Measurements from ENCODE around the gene PAX9. TPM values are rescaled to one million over a fixed set of nuclear protein-coding genes. Genes with fewer than 3 reads are reported as not detected.

The PAX9 gene
- total RNA-seq, 5 donors from 2014 or later (not counting 1 experiment from before 2014, with no cell fraction given): 0.16 to 0.23 TPM; not detected in 3

DNA sequence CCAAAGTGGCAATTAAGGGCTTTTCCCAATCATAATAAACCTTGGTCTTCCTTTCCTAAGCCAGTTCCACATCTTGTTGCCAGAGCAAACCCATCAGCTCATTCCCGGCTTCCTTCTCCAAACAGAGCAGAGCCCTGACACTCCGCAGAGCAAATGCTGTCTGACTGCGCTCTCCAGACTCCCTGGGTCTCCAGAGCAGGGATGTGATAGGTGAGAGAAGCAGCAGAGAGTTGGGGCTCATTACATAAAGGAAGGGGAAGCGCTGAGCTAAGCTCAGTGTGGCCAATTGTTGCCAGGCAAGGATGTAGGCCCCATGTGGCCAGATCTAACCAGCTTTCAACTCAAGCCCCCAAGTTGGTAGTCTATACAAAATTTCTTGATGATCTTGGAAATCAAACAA, 36.2 kb upstream of the PAX9 start:
- Mint-ChIP-seq H3K27me3 (peaks cover 10 to 19% of the 10 kb centered on the region in 2 donors), H3K27ac (no peak overlapping the region), H3K4me3 (no peak overlapping the region), H3K36me3 (no peaks in the 10 kb centered on the region), H3K9me3 (peaks cover 3 to 8% (median 5%) of the 10 kb centered on the region in 3 donors), H3K4me1 (no peaks in the 10 kb centered on the region)
- ATAC-seq (replicated peaks in 1 of 4) (no peak), DNase-seq (no peak)
- Histone ChIP-seq H3K9me3 (no peaks in the 10 kb centered on the region), H3K36me3 (ENCODE audit: control insufficient read depth in 2 of 2, extremely low read depth in 1 of 2, insufficient read depth in 1 of 2, low read length in 1 of 2) (no peaks in the 10 kb centered on the region), H3K27me3 (replicated peaks in 1 of 2; ENCODE audit: control insufficient read depth in 2 of 2, extremely low read depth in 1 of 2, insufficient read depth in 2 of 2, low read length in 1 of 2) (peaks cover 2 to 4% of the 10 kb centered on the region in 2 experiments), H3K27ac (ENCODE audit: low read length) (no peak overlapping the region), H3K4me1 (ENCODE audit: control insufficient read depth in 1 of 2, extremely low read depth in 1 of 2, insufficient read depth in 2 of 2, low read length in 2 of 2) (no peaks in the 10 kb centered on the region), H3K4me3 (ENCODE audit: control insufficient read depth in 1 of 2, extremely low read depth in 1 of 2, low read length in 1 of 2) (no peak overlapping the region)
- CTCF ChIA-PET: no interaction called here
- 100% methylated on average over 1 of the region's 4 CpGs for WGBS (ENCODE audit: insufficient coverage)
- POLR2A ChIA-PET: interaction anchor here in 1 of 2 donors (0.5 kb wide), 1 partner anchor 82 kb away, joined by 6 read pairs; no protein-coding TSS in a partner anchor

DNA sequence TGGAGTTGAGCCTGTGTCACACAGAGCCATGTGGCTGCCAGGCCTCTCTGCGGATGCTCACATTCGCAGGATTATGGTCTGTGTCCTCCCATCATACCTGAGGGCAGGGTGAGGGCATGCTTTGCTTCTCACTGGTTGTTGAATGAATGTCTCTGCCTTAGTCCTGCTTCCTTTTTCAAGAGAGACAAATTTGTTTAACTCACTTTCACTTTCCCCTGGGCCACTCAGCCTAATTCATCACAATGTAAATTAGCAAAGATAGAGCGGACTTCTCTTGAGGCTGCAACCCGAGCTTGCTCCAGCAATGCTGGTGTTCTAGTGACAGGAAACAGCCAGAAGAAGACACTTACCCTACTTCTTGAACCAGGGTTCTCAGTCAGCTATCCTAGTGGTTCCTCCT, 35.5 kb upstream of the PAX9 start:
- Histone ChIP-seq H3K9me3 (no peaks in the 10 kb centered on the region), H3K36me3 (ENCODE audit: control insufficient read depth in 2 of 2, extremely low read depth in 1 of 2, insufficient read depth in 1 of 2, low read length in 1 of 2) (no peaks in the 10 kb centered on the region), H3K27me3 (replicated peaks in 1 of 2; ENCODE audit: control insufficient read depth in 2 of 2, extremely low read depth in 1 of 2, insufficient read depth in 2 of 2, low read length in 1 of 2) (peaks cover 2 to 4% of the 10 kb centered on the region in 2 experiments), H3K4me3 (ENCODE audit: control insufficient read depth in 1 of 2, extremely low read depth in 1 of 2, low read length in 1 of 2) (no peak overlapping the region), H3K27ac (ENCODE audit: low read length) (no peak overlapping the region), H3K4me1 (ENCODE audit: control insufficient read depth in 1 of 2, extremely low read depth in 1 of 2, insufficient read depth in 2 of 2, low read length in 2 of 2) (no peaks in the 10 kb centered on the region)
- Mint-ChIP-seq H3K4me3 (no peak overlapping the region), H3K36me3 (no peaks in the 10 kb centered on the region), H3K9me3 (peaks cover 0 to 8% (median 0%) of the 10 kb centered on the region in 3 donors), H3K27me3 (peaks cover 10 to 19% of the 10 kb centered on the region in 2 donors), H3K27ac (no peak overlapping the region), H3K4me1 (no peaks in the 10 kb centered on the region)
- ChIA-PET CTCF (no interaction called here), POLR2A (no interaction called here)
- ATAC-seq (replicated peaks in 1 of 4) (no peak), DNase-seq (no peak)
- 70% methylated on average over 2 of the region's 4 CpGs for WGBS (ENCODE audit: insufficient coverage)

DNA sequence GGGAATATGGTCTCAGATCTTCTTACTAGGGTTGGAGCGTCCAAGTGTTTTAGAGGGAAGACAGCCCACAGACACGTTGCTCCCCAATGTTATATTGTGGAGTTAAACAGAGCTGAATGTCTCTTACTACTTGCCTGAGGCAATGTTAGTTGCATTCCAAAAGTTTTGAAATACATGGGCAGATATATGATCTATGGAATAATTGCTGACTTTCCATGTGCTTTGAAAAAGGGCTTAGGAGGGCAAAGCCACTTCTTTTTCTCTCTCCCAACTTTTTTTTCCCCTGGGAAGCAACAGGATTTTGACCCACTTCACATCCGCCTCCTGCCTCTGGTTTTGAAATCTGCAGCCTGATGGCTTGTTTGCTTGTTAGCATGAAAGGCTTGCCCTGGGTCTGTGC, 33.7 kb upstream of the PAX9 start:
- H3K27ac Mint-ChIP-seq: no peak overlapping the region
- Histone ChIP-seq H3K27me3 (replicated peaks in 1 of 2; ENCODE audit: control insufficient read depth in 2 of 2, extremely low read depth in 1 of 2, insufficient read depth in 2 of 2, low read length in 1 of 2) (peaks cover 0 to 4% of the 10 kb centered on the region in 2 experiments), H3K27ac (ENCODE audit: low read length) (no peak overlapping the region), H3K36me3 (ENCODE audit: control insufficient read depth in 2 of 2, extremely low read depth in 1 of 2, insufficient read depth in 1 of 2, low read length in 1 of 2) (no peaks in the 10 kb centered on the region), H3K4me1 (ENCODE audit: control insufficient read depth in 1 of 2, extremely low read depth in 1 of 2, insufficient read depth in 2 of 2, low read length in 2 of 2) (no peaks in the 10 kb centered on the region), H3K9me3 (no peaks in the 10 kb centered on the region), H3K4me3 (ENCODE audit: control insufficient read depth in 1 of 2, extremely low read depth in 1 of 2, low read length in 1 of 2) (no peak overlapping the region)
- H3K27me3 Mint-ChIP-seq: peaks cover 12 to 19% of the 10 kb centered on the region in 2 donors
- no peaks in the 10 kb centered on the region for H3K4me1 Mint-ChIP-seq
- ChIA-PET POLR2A (no interaction called here), CTCF (no interaction called here)
- no peaks in the 10 kb centered on the region for H3K36me3 Mint-ChIP-seq
- ATAC-seq (replicated peaks in 1 of 4) (no peak), DNase-seq (no peak)
- no peaks in the 10 kb centered on the region for H3K9me3 Mint-ChIP-seq
- H3K4me3 Mint-ChIP-seq: no peak overlapping the region
- WGBS (ENCODE audit: insufficient coverage): 65% methylated on average over 3 of the region's 3 CpGs

DNA sequence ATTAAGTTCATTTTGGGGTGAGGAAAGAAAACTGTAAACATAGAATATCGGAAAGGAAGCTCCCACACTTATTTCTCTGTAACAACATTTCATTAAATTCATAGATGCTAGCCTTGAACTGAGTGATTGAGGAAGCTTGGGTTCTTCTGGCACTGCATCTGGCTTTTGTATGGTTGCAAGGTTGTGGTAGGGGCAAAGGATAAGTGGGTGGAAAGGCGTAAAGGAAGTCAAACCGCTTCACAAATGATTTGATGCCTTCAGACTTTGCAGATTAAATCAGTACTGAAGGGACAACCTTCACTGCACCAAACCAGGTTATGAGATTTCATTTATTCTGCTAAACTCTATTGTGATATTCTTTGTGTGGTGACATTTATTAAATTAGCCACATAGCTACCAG, 28.1 kb upstream of the PAX9 start:
- Histone ChIP-seq H3K27me3 (replicated peaks in 1 of 2; ENCODE audit: control insufficient read depth in 2 of 2, extremely low read depth in 1 of 2, insufficient read depth in 2 of 2, low read length in 1 of 2) (no peaks in the 10 kb centered on the region), H3K4me1 (ENCODE audit: control insufficient read depth in 1 of 2, extremely low read depth in 1 of 2, insufficient read depth in 2 of 2, low read length in 2 of 2) (no peaks in the 10 kb centered on the region), H3K9me3 (no peaks in the 10 kb centered on the region), H3K27ac (ENCODE audit: low read length) (no peak overlapping the region), H3K36me3 (ENCODE audit: control insufficient read depth in 2 of 2, extremely low read depth in 1 of 2, insufficient read depth in 1 of 2, low read length in 1 of 2) (no peaks in the 10 kb centered on the region), H3K4me3 (ENCODE audit: control insufficient read depth in 1 of 2, extremely low read depth in 1 of 2, low read length in 1 of 2) (no peak overlapping the region)
- DNase-seq: no peak
- Mint-ChIP-seq H3K36me3 (no peaks in the 10 kb centered on the region), H3K27ac (no peak overlapping the region), H3K9me3 (peaks cover 4 to 6% (median 5%) of the 10 kb centered on the region in 3 donors), H3K4me3 (no peak overlapping the region), H3K27me3 (peaks cover 1 to 7% of the 10 kb centered on the region in 2 donors), H3K4me1 (no peaks in the 10 kb centered on the region)
- no CpG with 5 or more reads among the region's 3 CpGs for WGBS (ENCODE audit: insufficient coverage)
- ChIA-PET CTCF (no interaction called here), POLR2A (no interaction called here)
- no peak for ATAC-seq (replicated peaks in 1 of 4)

DNA sequence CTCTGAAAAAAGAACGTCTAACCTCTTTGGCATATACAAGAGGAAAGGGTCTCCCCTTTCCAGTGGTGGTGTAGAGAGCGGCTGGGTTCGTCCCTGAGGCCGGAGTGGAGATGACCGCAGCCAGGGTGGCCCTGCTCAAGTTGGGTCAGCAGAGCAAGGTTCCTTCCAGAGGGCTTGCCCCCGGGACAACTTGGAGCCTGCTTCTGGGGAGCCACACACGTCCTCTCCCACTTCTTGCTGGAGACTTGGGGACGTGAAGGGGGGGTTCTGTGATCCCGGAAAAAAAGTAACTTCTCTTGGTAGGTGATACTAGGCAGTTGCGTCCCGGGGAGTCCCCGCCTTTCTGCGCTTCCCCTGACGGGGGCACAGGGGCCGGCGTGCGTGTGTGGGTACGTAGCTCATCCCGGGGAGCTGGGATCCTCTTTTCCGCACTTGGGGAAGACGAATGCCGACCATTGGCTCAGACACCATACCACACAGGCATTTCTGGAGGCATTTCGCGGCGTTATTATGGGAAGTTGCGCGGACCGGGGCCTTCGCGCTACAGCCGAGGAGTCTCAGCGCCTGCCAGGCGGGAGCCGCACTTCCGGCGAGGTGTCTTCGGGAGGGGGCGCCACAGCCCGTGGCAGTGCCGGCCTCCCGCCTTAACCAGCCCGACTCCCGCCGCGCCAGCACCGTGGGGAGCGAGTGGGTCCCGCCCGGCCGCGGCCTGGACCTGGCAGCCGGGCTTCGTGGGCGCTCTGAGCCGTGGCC, 14.8 kb upstream of the PAX9 start:
- no peaks in the 10 kb centered on the region for H3K9me3 ChIP-seq
- H3K4me1 ChIP-seq (ENCODE audit: control insufficient read depth in 1 of 2, extremely low read depth in 1 of 2, insufficient read depth in 2 of 2, low read length in 2 of 2): no peaks in the 10 kb centered on the region
- no peak overlapping the region for H3K4me3 Mint-ChIP-seq
- no peaks in the 10 kb centered on the region for H3K36me3 Mint-ChIP-seq
- H3K27me3 ChIP-seq (replicated peaks in 1 of 2; ENCODE audit: control insufficient read depth in 2 of 2, extremely low read depth in 1 of 2, insufficient read depth in 2 of 2, low read length in 1 of 2): peaks cover 17 to 29% of the 10 kb centered on the region in 2 experiments
- no peaks in the 10 kb centered on the region for H3K36me3 ChIP-seq (ENCODE audit: control insufficient read depth in 2 of 2, extremely low read depth in 1 of 2, insufficient read depth in 1 of 2, low read length in 1 of 2)
- H3K27ac ChIP-seq (ENCODE audit: low read length): no peak overlapping the region
- H3K27ac Mint-ChIP-seq: peak overlapping the region in 1 of 2 donors; percentile 36
- no peaks in the 10 kb centered on the region for H3K9me3 Mint-ChIP-seq
- no peak for DNase-seq
- no peak for ATAC-seq (replicated peaks in 1 of 4)
- ChIA-PET CTCF (no interaction called here), POLR2A (interaction anchor here in 1 of 2 donors (0.7 kb wide), 1 partner anchor 177 kb away, joined by 3 read pairs; no protein-coding TSS in a partner anchor)
- 9% methylated on average over 46 of the region's 55 CpGs for WGBS (ENCODE audit: insufficient coverage)
- peaks cover 0 to 6% (median 0%) of the 10 kb centered on the region in 3 donors for H3K4me1 Mint-ChIP-seq
- peaks cover 35 to 61% of the 10 kb centered on the region in 2 donors for H3K27me3 Mint-ChIP-seq
- H3K4me3 ChIP-seq (ENCODE audit: control insufficient read depth in 1 of 2, extremely low read depth in 1 of 2, low read length in 1 of 2): no peak overlapping the region

DNA sequence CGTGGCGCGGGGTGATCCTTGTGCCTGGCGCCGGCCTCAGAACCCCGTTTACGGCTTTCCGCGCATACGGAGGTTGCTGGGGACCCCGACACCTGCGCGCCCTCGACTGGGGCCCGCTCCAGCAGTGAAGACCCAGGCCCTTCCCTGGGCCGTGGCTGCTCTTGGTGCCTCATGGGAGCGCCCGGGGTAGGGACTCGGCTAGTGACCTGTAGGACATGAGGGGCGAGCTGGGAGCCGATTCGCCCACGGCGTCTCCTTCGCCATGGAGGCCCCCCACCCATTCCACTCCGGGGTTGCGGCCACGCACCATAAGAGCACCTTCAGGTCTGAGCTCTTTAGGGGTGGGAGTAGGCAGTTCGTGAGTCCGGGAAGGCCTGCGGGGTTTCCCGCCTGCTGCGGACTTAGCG, 14.2 kb upstream of the PAX9 start:
- Mint-ChIP-seq H3K4me3 (no peak overlapping the region), H3K9me3 (no peaks in the 10 kb centered on the region), H3K27ac (no peak overlapping the region), H3K4me1 (peaks cover 0 to 6% (median 0%) of the 10 kb centered on the region in 3 donors), H3K27me3 (peaks cover 38 to 65% of the 10 kb centered on the region in 2 donors), H3K36me3 (no peaks in the 10 kb centered on the region)
- POLR2A ChIA-PET: no interaction called here
- no peak for ATAC-seq (replicated peaks in 1 of 4)
- 10% methylated on average over 22 of the region's 34 CpGs for WGBS (ENCODE audit: insufficient coverage)
- Histone ChIP-seq H3K36me3 (ENCODE audit: control insufficient read depth in 2 of 2, extremely low read depth in 1 of 2, insufficient read depth in 1 of 2, low read length in 1 of 2) (no peaks in the 10 kb centered on the region), H3K27me3 (replicated peaks in 1 of 2; ENCODE audit: control insufficient read depth in 2 of 2, extremely low read depth in 1 of 2, insufficient read depth in 2 of 2, low read length in 1 of 2) (peaks cover 20 to 29% of the 10 kb centered on the region in 2 experiments), H3K9me3 (no peaks in the 10 kb centered on the region), H3K27ac (ENCODE audit: low read length) (no peak overlapping the region), H3K4me1 (ENCODE audit: control insufficient read depth in 1 of 2, extremely low read depth in 1 of 2, insufficient read depth in 2 of 2, low read length in 2 of 2) (no peaks in the 10 kb centered on the region), H3K4me3 (ENCODE audit: control insufficient read depth in 1 of 2, extremely low read depth in 1 of 2, low read length in 1 of 2) (no peak overlapping the region)
- CTCF ChIA-PET: no interaction called here
- no peak for DNase-seq

Data from T-cell (primary cell).